Spinal cord (tissue), 10 donors: ENCODE results near the gene CHRM4. TPM values are rescaled to one million over a fixed set of nuclear protein-coding genes. Genes with fewer than 3 reads are reported as not detected.

ENCODE experiments used
- DNase-seq, 6 donors: peaks; one replicate each; pipeline versions ENCODE4 v3.0.0 to v3.0.0-alpha.2; 2013 to 2015; ENCODE audit warnings: low spot score in 6 of 6, low read depth in 4 of 6
- H3K27ac ChIP-seq: one replicate; pipeline ENCODE4 v1.5.1; 2013; ENCODE audit warnings: low read depth, low read length, control low read depth
- H3K27me3 ChIP-seq: one replicate; pipeline ENCODE4 v1.6.1; 2013; ENCODE audit warnings: low read length; ENCODE audit not compliant: control insufficient read depth, insufficient read depth
- H3K36me3 ChIP-seq: one replicate; pipeline ENCODE4 v1.6.1; 2013; ENCODE audit warnings: low read length; ENCODE audit not compliant: control insufficient read depth, insufficient read depth
- H3K4me1 ChIP-seq: one replicate; pipeline ENCODE4 v1.6.1; 2013; ENCODE audit warnings: low read length; ENCODE audit not compliant: control insufficient read depth, insufficient read depth
- H3K4me3 ChIP-seq: one replicate; pipeline ENCODE4 v1.5.1; 2013; ENCODE audit warnings: low read depth, low read length, control low read depth
- H3K9me3 ChIP-seq: one replicate; pipeline ENCODE4 v1.6.1; 2013; ENCODE audit warnings: low read length; ENCODE audit not compliant: control insufficient read depth, insufficient read depth
- WGBS: methylation state at CpG from one replicate; pipeline ENCODE4 v1.1.5; 2013; ENCODE audit warnings: missing lambda C conversion rate; ENCODE audit not compliant: insufficient coverage; 5-methylcytosine and 5-hydroxymethylcytosine counted together
- polyA plus RNA-seq, 2 donors: library from polyadenylated mRNA; unstranded; fragments of 120-200 nt; gene quantifications; one replicate each; pipeline ENCODE4 v1.2.1, GENCODE V29; 2013; ENCODE audit not compliant: insufficient read length in 2 of 2
- small RNA-seq: library from RNA; depleted of rRNA; stranded (forward); fragments of <200 nt; gene quantifications from one replicate; pipeline ENCODE3, GENCODE V24; 2014; ENCODE audit warnings: low replicate concordance
- total RNA-seq, 2 donors: library from RNA; depleted of rRNA in 1 of 2; stranded (reverse); fragments of 120-200 nt in 1 of 2; fragments of >200 nt in 1 of 2; gene quantifications; one replicate each; pipeline versions ENCODE4 v1.2.3 to v1.2.4, GENCODE V29; 2013 to 2014
- donor health status: healthy.

Gene CHRM4
- total and polyA plus RNA-seq, 4 donors: 1.0 to 7.6 (median 5.5) TPM

DNA sequence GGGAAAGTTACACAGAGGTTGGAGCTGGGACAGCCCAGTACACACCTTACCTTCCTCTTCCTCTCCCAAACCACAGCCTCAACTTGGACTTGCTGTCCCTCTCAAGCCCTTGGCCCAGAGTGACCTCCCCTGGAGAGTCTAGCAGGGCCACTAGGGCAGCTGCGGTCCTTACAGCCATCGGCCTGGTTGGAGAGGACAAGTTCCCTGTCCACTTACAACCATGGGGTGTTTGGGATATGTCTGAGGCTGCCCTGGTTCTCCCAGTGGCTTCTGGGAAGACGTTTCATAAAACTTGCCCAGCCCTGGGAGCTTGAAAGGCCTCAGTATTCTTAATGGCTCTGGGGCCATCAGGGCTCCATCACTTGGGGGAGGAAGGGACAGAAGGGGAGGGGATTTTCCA lies 57.4 kb downstream of the CHRM4 start:
- no peak for DNase-seq
- peaks cover 17% of the 10 kb centered on the region for H3K27me3 ChIP-seq
- H3K36me3 ChIP-seq: no peaks in the 10 kb centered on the region
- H3K9me3 ChIP-seq: no peaks in the 10 kb centered on the region
- H3K27ac ChIP-seq: no peak overlapping the region
- H3K4me3 ChIP-seq: no peak overlapping the region
- 92% methylated on average over 3 of the region's 3 CpGs for WGBS
- peaks cover 71% of the 10 kb centered on the region for H3K4me1 ChIP-seq

Small RNA genes within 50 kb of the gene (small RNA-seq; reads per million reads assigned to genes)
- gene MIR4688: not detected

Other genes with a start within 250 kb of the CHRM4 start
- gene CREB3L1, start 114.1 kb downstream of the CHRM4 start, total RNA-seq: 10 to 100 TPM; 12.2 to 12.8 TPM
- gene CREB3L1, start 114.1 kb downstream of the CHRM4 start, polyA plus RNA-seq: 10 to 100 TPM; 15.1 to 21.5 TPM
- gene DGKZ, start 44.3 kb downstream of the CHRM4 start, total RNA-seq: 10 to 100 TPM; 27.1 to 38.1 TPM
- 10 to 100 TPM; 69.7 to 83.2 TPM for gene DGKZ, start 44.3 kb downstream of the CHRM4 start, polyA plus RNA-seq
- 100 to 1,000 TPM in 1 of 2 donors, 10 to 100 TPM in 1; 47.0 to 423 TPM for gene MDK, start 10.1 kb downstream of the CHRM4 start, total RNA-seq
- gene MDK, start 10.1 kb downstream of the CHRM4 start, polyA plus RNA-seq: 100 to 1,000 TPM; 223 to 296 TPM
- 10 to 100 TPM; 21.3 to 28.0 TPM for gene AMBRA1, start 202.2 kb upstream of the CHRM4 start, total RNA-seq
- 10 to 100 TPM; 28.8 to 29.6 TPM for gene AMBRA1, start 202.2 kb upstream of the CHRM4 start, polyA plus RNA-seq
- 1 to 10 TPM; 4.2 to 6.2 TPM for gene HARBI1, start 225.5 kb upstream of the CHRM4 start, total RNA-seq
- 1 to 10 TPM; 5.7 to 5.9 TPM for gene HARBI1, start 225.5 kb upstream of the CHRM4 start, polyA plus RNA-seq
- gene ATG13, start 225.8 kb upstream of the CHRM4 start, total RNA-seq: 10 to 100 TPM; 40.7 to 68.9 TPM
- gene ATG13, start 225.8 kb upstream of the CHRM4 start, polyA plus RNA-seq: 10 to 100 TPM; 70.7 to 74.0 TPM